NK-92 treated with Interleukin-12 subunit alpha and Interleukin-12 subunit beta, amount 100 ng/mL, for 24 hours (cell line): Measurements from ENCODE around the gene ITCH.
"Not testable (repeated sequence)": the region's sequence is repeated elsewhere in the genome, so short reads cannot be mapped to it uniquely, and the experiment has no call there.

Experiments used
- DNase-seq: peaks from one replicate; lab custom pipeline; 2025; lab: John Stamatoyannopoulos, UW

Gene ITCH

GRCh38 chr20:34414525-34414924 is 51.5 kb downstream of the ITCH start:
- DNase-seq: not testable (repeated sequence)

GRCh38 chr20:34415079-34415478 is 52.0 kb downstream of the ITCH start:
- DNase-seq: no peak

GRCh38 chr20:34420146-34420545 is 57.1 kb downstream of the ITCH start:
- DNase-seq: no peak

GRCh38 chr20:34420975-34421374 is 57.9 kb downstream of the ITCH start:
- no peak for DNase-seq

GRCh38 chr20:34421766-34422466 is 58.8 kb downstream of the ITCH start:
- no peak for DNase-seq

- not testable (repeated sequence) for DNase-seq
These were observed 62.1 kb downstream of the ITCH start for GRCh38 chr20:34425032-34425690.

GRCh38 chr20:34426026-34426425 is 63.0 kb downstream of the ITCH start:
- DNase-seq: no peak

DNA sequence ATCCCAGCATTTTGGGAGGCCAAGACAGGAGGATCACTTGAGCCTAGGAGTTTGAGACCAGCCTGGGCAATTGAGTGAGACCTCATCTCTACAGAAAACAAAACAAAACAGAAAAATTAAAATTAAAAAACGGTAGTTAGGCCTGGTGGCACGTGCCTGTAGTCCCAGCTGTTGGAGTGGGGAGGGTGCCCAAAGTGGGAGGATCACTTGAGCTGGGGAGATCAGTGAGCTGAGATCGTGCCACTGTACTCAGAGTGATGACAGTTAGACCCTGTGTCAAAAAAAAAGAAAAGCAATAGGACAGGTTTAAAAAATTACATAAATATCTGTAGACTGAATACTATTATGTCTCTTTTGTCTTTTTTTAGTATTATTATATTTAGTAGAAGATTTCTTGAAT is 64.3 kb downstream of the ITCH start:
- no peak for DNase-seq

- DNase-seq: no peak
These were observed 64.7 kb downstream of the ITCH start for GRCh38 chr20:34427784-34428183.

DNA sequence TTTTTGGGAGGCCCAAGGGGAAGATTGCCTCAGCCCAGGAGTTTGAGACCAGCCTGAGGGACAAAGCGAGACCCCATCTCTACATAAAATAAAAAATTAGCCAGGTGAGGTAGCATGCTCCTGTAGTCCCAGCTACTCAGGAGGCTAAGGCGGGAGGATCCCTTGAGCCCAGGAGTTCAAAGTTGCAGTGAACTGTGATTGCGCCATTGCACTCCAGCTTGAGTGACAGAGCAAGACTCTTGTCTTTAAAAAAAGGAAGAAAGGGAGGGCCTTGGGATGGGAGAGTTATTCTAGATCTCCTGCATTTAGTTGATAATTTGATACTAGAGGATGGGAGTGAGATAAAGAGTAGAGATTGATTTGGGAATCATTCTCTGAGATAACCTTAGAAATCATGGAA is 68.1 kb downstream of the ITCH start:
- DNase-seq: no peak

GRCh38 chr20:34432663-34433062 is 69.6 kb downstream of the ITCH start:
- DNase-seq: not testable (repeated sequence)

DNA sequence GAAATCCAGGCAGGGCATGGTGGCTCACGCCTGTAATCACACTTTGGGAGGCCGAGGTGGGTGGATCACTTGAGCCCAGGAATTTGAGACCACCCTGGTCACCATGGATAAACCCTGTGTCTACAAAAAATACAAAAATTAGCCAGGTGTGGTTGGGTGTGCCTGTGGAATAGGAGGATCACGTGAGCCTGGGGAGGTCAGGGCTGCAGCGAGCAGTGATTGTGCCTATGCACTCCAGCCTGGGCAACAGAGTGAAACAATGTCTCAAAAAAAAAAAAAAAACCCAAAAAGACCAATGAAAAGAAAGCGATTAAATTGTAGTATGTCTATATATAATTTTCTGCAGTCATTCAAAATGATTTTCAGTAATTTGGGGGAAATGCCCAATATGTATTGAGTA is 70.3 kb downstream of the ITCH start:
- no peak for DNase-seq

- DNase-seq: no peak
These were observed 72.5 kb downstream of the ITCH start for GRCh38 chr20:34435589-34435988.

DNA sequence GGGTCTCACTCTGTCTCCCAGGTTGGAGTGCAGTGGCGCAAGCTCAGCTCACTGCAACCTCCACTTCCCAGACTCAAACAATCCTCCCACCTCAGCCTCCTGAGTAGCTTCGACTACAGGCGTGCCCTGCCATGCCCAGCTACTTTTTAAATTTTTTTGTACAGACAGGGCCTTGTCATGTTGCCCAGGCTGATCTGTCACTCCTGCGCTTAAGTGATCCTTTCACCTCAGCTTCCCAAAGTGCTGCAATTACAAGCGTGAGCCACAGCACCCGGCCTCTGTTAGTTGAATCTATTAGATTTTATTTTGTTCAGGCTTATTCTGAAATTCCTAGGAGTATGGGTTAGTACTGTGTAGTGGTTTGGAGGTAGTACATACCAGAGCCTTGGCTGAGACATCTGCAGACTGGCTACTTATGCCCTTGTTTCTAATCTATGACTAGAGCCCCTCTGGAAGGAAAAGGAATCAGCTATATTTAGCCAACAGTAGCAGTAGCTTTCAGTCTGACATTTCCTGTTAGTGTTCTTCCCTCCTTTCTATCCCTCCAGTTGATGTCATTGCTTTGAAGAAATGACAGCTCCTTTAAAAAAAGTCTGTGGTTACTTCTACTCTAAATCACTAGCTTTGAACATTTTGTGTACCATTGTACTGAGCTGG is 74.4 kb downstream of the ITCH start:
- DNase-seq: no peak

GRCh38 chr20:34439168-34439567 is 76.1 kb downstream of the ITCH start:
- no peak for DNase-seq

GRCh38 chr20:34441423-34441822 is 78.3 kb downstream of the ITCH start:
- DNase-seq: not testable (repeated sequence)

- DNase-seq: no peak
These were observed 80.5 kb downstream of the ITCH start for GRCh38 chr20:34443546-34443945.

GRCh38 chr20:34445177-34446065 is 82.3 kb downstream of the ITCH start:
- no peak for DNase-seq

DNA sequence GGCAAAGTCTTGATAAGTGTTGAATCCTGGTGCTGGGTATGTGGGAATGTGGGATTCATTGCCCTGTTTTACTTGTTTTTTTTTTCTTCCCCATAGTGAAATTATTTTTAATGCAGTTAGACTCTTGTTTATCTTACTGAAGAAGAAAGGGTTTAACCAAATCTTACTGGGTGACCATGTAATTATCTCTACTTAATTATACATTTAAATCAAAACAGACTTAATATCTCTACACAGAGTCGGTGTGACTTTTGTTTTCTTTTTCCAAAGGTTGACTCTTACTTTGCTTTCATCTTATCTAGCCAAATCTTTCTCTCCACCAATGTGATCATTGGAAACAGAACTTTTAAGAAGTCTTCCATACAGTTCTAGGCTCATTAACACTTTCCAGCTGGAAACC is 85.4 kb downstream of the ITCH start:
- no peak for DNase-seq

DNA sequence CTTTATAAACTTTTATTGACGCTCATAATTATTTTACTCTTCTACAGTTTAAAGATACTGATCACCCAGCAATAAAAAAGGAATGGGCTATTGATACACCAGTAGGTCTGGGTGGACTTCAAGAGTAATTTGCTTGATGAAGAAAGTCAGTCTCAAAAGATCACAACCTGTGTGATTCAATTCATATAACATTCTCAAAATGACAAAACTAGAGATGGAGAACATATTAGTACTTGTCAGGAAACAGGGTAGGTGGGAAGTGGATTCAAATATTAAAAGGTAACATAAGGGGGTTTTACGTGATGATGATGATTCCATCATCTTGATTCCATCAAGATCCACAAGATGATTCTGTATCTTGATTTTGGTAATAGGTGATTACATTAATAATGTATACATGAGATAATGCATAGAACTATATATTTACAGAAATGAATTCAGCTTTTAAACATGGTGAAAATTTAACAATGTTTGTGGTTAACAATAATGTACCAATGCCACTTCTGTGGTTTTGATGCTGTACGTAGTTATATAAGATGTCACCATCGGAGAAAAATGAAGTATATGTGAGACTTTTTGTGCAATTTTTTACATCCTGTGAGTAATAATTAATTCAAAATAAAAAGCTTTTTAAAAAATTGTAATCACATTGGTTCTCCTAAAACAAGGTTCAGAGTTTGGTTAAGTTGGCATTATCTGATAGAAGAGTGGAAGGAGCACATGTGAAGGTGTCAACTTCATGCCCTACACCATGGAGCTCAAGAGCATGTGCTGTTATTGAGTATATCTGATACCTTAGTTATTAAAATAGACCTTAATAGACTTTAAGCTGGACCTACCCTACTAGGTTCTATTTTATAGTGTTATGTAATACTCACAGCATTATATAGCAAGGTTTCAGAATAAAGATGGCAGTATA is 86.9 kb downstream of the ITCH start:
- no peak for DNase-seq

- DNase-seq: no peak
These were observed 89.4 kb downstream of the ITCH start for GRCh38 chr20:34452281-34452982.
